Uterus (tissue), 4 donors: Measurements from ENCODE around the gene TRIM66. TPM values are rescaled to one million over a fixed set of nuclear protein-coding genes. Genes with fewer than 3 reads are reported as not detected.

Experiments used
- DNase-seq, 2 donors: peaks; one replicate each; pipeline ENCODE4 v3.0.0-alpha.2; 2019 to 2020
- H3K27ac ChIP-seq, 2 donors: fragments of 200-600 bp; sonication (generic); 1 replicate in 1 of 2; 2 replicates in 1 of 2; pipeline ENCODE4 v1.5.1; 2016 to 2018
- H3K27me3 ChIP-seq, 2 donors: fragments of 200-600 bp; sonication (generic); one replicate each; pipeline ENCODE4 v1.5.1; 2018 to 2019; ENCODE audit warnings: control low read depth in 1 of 2
- H3K36me3 ChIP-seq, 2 donors: fragments of 200-600 bp; sonication (generic); one replicate each; pipeline ENCODE4 v1.5.1; 2019; ENCODE audit warnings: control low read depth in 1 of 2
- H3K4me1 ChIP-seq, 2 donors: fragments of 200-600 bp; sonication (generic); one replicate each; pipeline ENCODE4 v1.5.1; 2018 to 2019; ENCODE audit warnings: control low read depth in 1 of 2
- H3K4me3 ChIP-seq, 2 donors: fragments of 200-600 bp; sonication (generic); 1 replicate in 1 of 2; 2 replicates in 1 of 2; pipeline ENCODE4 v1.5.1; 2018 to 2019; ENCODE audit warnings: mild to moderate bottlenecking in 1 of 2
- H3K9me3 ChIP-seq, 2 donors: fragments of 200-600 bp; sonication (generic); one replicate each; pipeline ENCODE4 v1.5.1; 2019; ENCODE audit warnings: control low read depth in 1 of 2
- POLR2A ChIP-seq, 2 donors: fragments of 450-650 bp; IDR thresholded peaks; one replicate each; pipeline ENCODE4 v1.6.1; 2016; ENCODE audit warnings: antibody characterized with exemption in 2 of 2, mild to moderate bottlenecking in 1 of 2, moderate library complexity in 1 of 2
- intact Hi-C: fragments of 100-400 bp; cut with DNase I; formaldehyde crosslinking; loops from one replicate; pipeline ENCODE4 v1.15.1; 2023; ENCODE audit warnings: low total_unique reads
- total RNA-seq, 4 donors: library from RNA; depleted of rRNA in 3 of 4; stranded (reverse); fragments of >200 nt in 3 of 4; gene quantifications; one replicate each; pipeline versions ENCODE4 v1.1.0 to v1.2.4, GENCODE V29; 2014 to 2023
- TF ChIP-seq, protein P1 (sequence below), 4 experiments: fragments of 200-600 bp in 2 of 4; fragments of 450-650 bp in 2 of 4; sonication (generic) in 2 of 4; IDR thresholded peaks; one replicate each; pipeline ENCODE4 v1.5.1; 2016 to 2019; ENCODE audit warnings: antibody characterized with exemption in 4 of 4, mild to moderate bottlenecking in 2 of 4, moderate library complexity in 1 of 4
- donor health status: DM: yes; HTN: yes; CAD: no.

TRIM66 gene
- total RNA-seq, 4 donors from 2014 or later: 7.4 to 18.2 (median 10.5) TPM

- Histone ChIP-seq H3K4me1 (no peaks in the 10 kb centered on the region), H3K9me3 (no peaks in the 10 kb centered on the region), H3K27me3 (no peaks in the 10 kb centered on the region), H3K36me3 (no peaks in the 10 kb centered on the region), H3K4me3 (no peak overlapping the region), H3K27ac (no peak overlapping the region)
- intact Hi-C loops: no loop called here
- TF ChIP-seq POLR2A (IDR thresholded peaks at IDR 0.05): no peak
- TF ChIP-seq, protein P1, sequence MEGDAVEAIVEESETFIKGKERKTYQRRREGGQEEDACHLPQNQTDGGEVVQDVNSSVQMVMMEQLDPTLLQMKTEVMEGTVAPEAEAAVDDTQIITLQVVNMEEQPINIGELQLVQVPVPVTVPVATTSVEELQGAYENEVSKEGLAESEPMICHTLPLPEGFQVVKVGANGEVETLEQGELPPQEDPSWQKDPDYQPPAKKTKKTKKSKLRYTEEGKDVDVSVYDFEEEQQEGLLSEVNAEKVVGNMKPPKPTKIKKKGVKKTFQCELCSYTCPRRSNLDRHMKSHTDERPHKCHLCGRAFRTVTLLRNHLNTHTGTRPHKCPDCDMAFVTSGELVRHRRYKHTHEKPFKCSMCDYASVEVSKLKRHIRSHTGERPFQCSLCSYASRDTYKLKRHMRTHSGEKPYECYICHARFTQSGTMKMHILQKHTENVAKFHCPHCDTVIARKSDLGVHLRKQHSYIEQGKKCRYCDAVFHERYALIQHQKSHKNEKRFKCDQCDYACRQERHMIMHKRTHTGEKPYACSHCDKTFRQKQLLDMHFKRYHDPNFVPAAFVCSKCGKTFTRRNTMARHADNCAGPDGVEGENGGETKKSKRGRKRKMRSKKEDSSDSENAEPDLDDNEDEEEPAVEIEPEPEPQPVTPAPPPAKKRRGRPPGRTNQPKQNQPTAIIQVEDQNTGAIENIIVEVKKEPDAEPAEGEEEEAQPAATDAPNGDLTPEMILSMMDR (IDR thresholded peaks at IDR 0.05): no peak
- DNase-seq: no peak
Measured at GRCh38 chr11:8621147-8621546, 61.3 kb downstream of the TRIM66 start.

DNA sequence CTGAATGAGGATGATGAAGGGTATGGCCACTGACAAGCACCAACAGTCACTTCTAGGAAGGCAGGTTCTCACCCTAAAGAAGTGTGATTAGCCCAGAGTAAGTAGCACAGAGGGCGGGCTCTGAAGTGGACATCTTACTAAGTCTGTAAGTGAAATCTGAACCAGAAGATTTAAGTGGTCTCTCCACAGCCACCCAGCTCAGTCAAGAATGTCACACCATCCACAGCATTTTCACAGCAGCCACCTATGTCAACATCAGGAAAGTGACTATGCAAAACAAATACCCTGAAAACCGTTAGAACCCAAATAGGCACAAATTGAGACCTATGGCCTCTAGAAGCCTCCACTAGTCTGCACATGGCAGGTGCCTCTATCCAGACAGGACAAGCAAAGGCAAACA is 65.4 kb downstream of the TRIM66 start:
- no peak for DNase-seq
- TF ChIP-seq POLR2A (IDR thresholded peaks at IDR 0.05): no peak
- TF ChIP-seq, protein P1 (IDR thresholded peaks at IDR 0.05): no peak
- no peaks in the 10 kb centered on the region for H3K36me3 ChIP-seq

DNA sequence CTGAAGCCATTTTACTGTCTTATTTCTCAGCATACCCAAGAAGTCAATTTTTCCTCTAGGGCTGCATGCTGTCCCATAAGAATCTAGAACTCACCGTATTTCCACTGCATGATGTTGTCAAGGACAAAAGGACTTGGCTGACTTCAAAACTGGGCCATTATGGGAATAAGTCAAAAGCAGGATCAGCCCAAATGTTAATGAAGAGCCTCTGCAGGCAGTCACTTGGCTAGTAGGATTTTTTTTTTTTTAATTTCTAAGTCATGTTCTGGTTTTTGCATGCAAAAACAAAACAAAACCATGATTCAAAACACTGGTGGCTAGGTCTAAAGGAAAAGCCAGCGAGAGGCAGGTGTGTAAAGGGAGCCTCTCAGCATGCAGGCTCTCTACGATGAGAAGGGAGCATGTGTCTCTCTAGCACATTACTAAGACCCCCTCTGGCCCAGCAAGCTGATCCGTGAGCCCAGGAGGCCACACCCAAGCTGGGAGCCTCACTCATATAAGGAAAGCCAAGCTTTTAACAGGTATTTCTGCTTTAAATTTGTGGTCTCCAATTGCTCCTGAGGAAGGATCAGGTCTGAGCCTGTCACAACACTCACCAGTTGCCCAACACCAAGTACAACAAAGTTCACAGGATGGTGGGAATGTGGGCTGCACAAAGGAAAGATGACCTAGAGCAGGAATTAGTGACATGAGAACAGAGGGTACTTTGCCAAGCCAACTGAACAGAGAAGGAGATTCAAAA is 67.0 kb downstream of the TRIM66 start:
- no peaks in the 10 kb centered on the region for H3K36me3 ChIP-seq
- no peak overlapping the region for H3K27ac ChIP-seq
- H3K9me3 ChIP-seq: no peaks in the 10 kb centered on the region
- no peak for DNase-seq
- no peaks in the 10 kb centered on the region for H3K27me3 ChIP-seq
- H3K4me1 ChIP-seq: no peaks in the 10 kb centered on the region
- intact Hi-C loops: no loop called here
- TF ChIP-seq POLR2A (IDR thresholded peaks at IDR 0.05): no peak
- TF ChIP-seq, protein P1 (IDR thresholded peaks at IDR 0.05): no peak
- no peak overlapping the region for H3K4me3 ChIP-seq

More for the DNA sequence above, 65.4 kb downstream of the TRIM66 start:
- Histone ChIP-seq H3K4me3 (no peak overlapping the region), H3K27ac (no peak overlapping the region), H3K4me1 (no peaks in the 10 kb centered on the region), H3K27me3 (no peaks in the 10 kb centered on the region), H3K9me3 (no peaks in the 10 kb centered on the region)
- intact Hi-C loops: no loop called here

DNA sequence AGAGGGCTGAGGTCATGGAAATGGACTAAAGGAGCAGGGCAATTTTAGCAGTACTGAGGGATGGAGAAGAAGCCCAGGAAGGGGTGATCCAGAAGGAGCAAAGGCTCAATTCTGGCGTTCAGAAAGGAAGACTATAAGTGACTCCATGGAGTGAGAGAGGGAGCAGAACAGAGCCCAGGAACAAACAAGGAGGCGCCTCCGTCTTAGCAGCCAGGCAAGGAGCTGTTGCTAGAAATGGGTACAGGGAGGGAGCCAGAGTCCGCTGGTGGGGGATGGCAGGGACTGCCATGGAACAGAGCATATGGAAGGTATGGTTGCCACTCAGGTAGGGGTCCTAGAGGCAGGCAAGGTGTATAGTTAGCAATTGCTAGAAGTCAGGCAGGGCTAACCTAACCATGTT is 68.0 kb downstream of the TRIM66 start:
- no peaks in the 10 kb centered on the region for H3K36me3 ChIP-seq
- DNase-seq: no peak
- H3K27me3 ChIP-seq: no peaks in the 10 kb centered on the region
- no peaks in the 10 kb centered on the region for H3K9me3 ChIP-seq
- no peaks in the 10 kb centered on the region for H3K4me1 ChIP-seq
- no peak overlapping the region for H3K4me3 ChIP-seq
- H3K27ac ChIP-seq: no peak overlapping the region
- intact Hi-C loops: no loop called here
- no peak for TF ChIP-seq POLR2A (IDR thresholded peaks at IDR 0.05)
- TF ChIP-seq, protein P1 (IDR thresholded peaks at IDR 0.05): no peak

DNA sequence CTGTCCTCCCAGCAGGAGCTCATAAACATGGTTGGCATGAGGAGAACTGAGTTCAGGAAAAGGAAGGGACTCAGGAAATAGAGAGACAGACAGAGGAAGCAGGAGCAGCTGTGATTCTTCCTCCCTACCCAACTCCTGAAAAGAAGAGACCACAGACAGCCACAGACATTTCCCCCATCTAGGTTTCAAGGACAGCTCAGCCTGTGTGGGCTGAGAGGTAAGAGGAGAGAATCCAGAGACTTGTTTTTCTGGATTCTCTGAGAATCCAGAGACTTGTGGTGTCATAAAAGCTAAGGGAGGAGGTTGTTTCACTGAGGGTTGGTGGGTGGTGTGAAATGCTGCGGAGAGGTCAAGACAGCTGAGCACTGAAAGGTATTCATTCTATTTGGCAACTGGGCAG is 69.4 kb downstream of the TRIM66 start:
- H3K36me3 ChIP-seq: no peaks in the 10 kb centered on the region
- H3K9me3 ChIP-seq: no peaks in the 10 kb centered on the region
- H3K27ac ChIP-seq: no peak overlapping the region
- no peak for DNase-seq
- no peaks in the 10 kb centered on the region for H3K4me1 ChIP-seq
- H3K4me3 ChIP-seq: no peak overlapping the region
- TF ChIP-seq POLR2A (IDR thresholded peaks at IDR 0.05): no peak
- TF ChIP-seq, protein P1 (IDR thresholded peaks at IDR 0.05): no peak
- intact Hi-C loops: no loop called here
- H3K27me3 ChIP-seq: no peaks in the 10 kb centered on the region
